Lower leg skin (tissue), 4 donors: Measurements from ENCODE around the gene MEAF6. TPM values are rescaled to one million over a fixed set of nuclear protein-coding genes. Genes with fewer than 3 reads are reported as not detected.
"Not testable (repeated sequence)": the region's sequence is repeated elsewhere in the genome, so short reads cannot be mapped to it uniquely, and the experiment has no call there.

Experiments used
- DNase-seq, 2 donors: peaks; one replicate each; pipeline ENCODE4 v3.0.0-alpha.2; 2019; ENCODE audit warnings: low spot score in 2 of 2
- H3K4me3 ChIP-seq: fragments of 200-600 bp; sonication (generic); 2 replicates; pipeline ENCODE4 v1.5.1; 2017; ENCODE audit warnings: mild to moderate bottlenecking, low read depth; ENCODE audit not compliant: poor library complexity, severe bottlenecking
- POLR2A ChIP-seq, 2 donors: fragments of 450-650 bp; IDR thresholded peaks; one replicate each; pipeline ENCODE4 v1.6.1; 2016 to 2017; ENCODE audit warnings: antibody characterized with exemption in 2 of 2, mild to moderate bottlenecking in 1 of 2, moderate library complexity in 1 of 2
- WGBS, 2 donors: methylation state at CpG; one replicate each; pipeline ENCODE4 v1.1.5; 2018; 5-methylcytosine and 5-hydroxymethylcytosine counted together
- intact Hi-C: fragments of 100-400 bp; cut with DNase I; formaldehyde crosslinking; loops from one replicate; pipeline ENCODE4 v1.15.0; 2023; ENCODE audit warnings: low total_unique reads
- total RNA-seq, 4 donors: library from RNA; depleted of rRNA; stranded (reverse); fragments of >200 nt; gene quantifications; one replicate each; pipeline ENCODE4 v1.1.0, GENCODE V29; 2016
- TF ChIP-seq, protein P1 (sequence below), 3 donors: fragments of 450-650 bp; IDR thresholded peaks; one replicate each; pipeline ENCODE4 v1.5.1; 2016; ENCODE audit warnings: antibody characterized with exemption in 3 of 3, mild to moderate bottlenecking in 3 of 3, moderate library complexity in 2 of 3

The MEAF6 gene
- total RNA-seq, 4 donors from 2014 or later = 55.7 to 94.2 (median 77.8) TPM

DNA sequence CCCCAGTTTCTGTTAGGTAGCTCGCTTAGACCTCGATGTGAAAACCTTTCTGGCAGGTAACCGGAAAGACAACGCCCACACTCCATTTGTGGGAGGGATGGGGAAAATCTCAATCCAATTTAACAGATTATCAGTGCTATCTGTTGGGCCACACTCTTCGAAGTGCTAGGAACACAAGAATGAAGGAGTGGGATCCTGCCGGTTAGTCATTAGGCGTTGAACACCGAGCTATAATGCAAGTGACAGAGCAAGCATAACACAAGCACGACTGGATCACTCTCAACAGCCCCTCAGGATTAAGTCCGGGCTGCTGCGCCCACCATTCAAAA lies 39.0 kb upstream of the MEAF6 start:
- intact Hi-C loops = no loop called here
- 3 to 4% methylated on average over 9 to 11 of the region's 11 CpGs for WGBS, 2 donors
- DNase-seq = no peak
- peak overlapping the region; percentile 99 for H3K4me3 ChIP-seq
- TF ChIP-seq, protein P1, sequence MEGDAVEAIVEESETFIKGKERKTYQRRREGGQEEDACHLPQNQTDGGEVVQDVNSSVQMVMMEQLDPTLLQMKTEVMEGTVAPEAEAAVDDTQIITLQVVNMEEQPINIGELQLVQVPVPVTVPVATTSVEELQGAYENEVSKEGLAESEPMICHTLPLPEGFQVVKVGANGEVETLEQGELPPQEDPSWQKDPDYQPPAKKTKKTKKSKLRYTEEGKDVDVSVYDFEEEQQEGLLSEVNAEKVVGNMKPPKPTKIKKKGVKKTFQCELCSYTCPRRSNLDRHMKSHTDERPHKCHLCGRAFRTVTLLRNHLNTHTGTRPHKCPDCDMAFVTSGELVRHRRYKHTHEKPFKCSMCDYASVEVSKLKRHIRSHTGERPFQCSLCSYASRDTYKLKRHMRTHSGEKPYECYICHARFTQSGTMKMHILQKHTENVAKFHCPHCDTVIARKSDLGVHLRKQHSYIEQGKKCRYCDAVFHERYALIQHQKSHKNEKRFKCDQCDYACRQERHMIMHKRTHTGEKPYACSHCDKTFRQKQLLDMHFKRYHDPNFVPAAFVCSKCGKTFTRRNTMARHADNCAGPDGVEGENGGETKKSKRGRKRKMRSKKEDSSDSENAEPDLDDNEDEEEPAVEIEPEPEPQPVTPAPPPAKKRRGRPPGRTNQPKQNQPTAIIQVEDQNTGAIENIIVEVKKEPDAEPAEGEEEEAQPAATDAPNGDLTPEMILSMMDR (IDR thresholded peaks at IDR 0.05) = no peak
- TF ChIP-seq POLR2A (IDR thresholded peaks at IDR 0.05) = no peak

- WGBS, 2 donors = 91 to 94% methylated on average over 6 of the region's 6 CpGs
- no peak overlapping the region for H3K4me3 ChIP-seq
- peak in 1 of 2 donors; percentile 29 for DNase-seq
- TF ChIP-seq POLR2A (IDR thresholded peaks at IDR 0.05) = no peak
- TF ChIP-seq, protein P1 (IDR thresholded peaks at IDR 0.05) = no peak
- intact Hi-C loops = no loop called here
Measured at GRCh38 chr1:37549341-37549740, 34.8 kb upstream of the MEAF6 start.

DNA sequence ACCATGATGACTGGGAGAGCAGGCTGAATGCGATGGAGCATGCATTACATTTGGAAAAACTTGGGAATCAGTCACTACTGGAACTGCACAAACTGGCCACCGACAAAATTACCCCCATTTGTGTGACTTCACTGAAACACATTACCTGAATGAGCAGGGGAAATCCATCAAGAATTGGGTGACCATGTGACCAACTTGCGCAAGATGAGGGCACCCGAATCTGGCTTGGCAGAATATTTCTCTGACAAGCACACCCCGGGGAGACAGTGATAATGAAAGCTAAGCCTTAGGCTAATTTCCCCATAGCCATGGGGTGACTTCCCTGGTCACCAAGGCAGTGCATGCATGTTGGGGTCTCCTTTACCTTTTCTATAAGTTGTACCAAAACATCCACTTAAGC lies 30.5 kb upstream of the MEAF6 start:
- intact Hi-C loops = no loop called here
- DNase-seq = peak in 1 of 2 donors; percentile 36
- 64 to 75% methylated on average over 5 of the region's 5 CpGs for WGBS, 2 donors
- TF ChIP-seq, protein P1 (IDR thresholded peaks at IDR 0.05) = no peak
- no peak for TF ChIP-seq POLR2A (IDR thresholded peaks at IDR 0.05)
- no peak overlapping the region for H3K4me3 ChIP-seq

DNA sequence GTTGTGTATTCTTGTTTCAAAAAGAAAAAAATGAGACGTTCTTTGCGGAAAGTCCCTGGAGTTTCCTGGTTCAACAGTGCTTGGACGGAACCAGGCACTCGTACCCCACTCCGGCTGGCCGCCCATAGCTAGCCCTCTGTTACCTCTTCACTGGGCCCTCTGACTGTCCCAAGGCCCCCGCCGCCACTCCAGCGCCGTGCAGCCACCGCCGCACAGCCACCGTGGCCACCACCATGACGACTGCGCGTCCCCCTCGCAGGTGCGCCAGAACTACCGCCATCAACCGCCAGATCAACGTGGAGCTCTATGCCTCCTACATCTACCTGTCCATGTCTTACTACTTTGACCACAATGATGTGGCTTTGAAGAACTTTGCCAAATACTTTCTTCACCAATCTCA lies 30.0 kb upstream of the MEAF6 start:
- TF ChIP-seq, protein P1 (IDR thresholded peaks at IDR 0.05) = no peak
- TF ChIP-seq POLR2A (IDR thresholded peaks at IDR 0.05) = no peak
- no peak overlapping the region for H3K4me3 ChIP-seq
- WGBS, 2 donors = 98% methylated on average over 21 of the region's 21 CpGs

GRCh38 chr1:37540036-37540785 lies 25.6 kb upstream of the MEAF6 start:
- intact Hi-C loops = no loop called here
- peak in 1 of 2 donors; percentile 78 for DNase-seq
- TF ChIP-seq POLR2A (IDR thresholded peaks at IDR 0.05) = no peak
- TF ChIP-seq, protein P1 (IDR thresholded peaks at IDR 0.05) = no peak
- WGBS, 2 donors = 95% methylated on average over 30 of the region's 30 CpGs
- H3K4me3 ChIP-seq = no peak overlapping the region

More for the DNA sequence above, 30.0 kb upstream of the MEAF6 start:
- intact Hi-C loops = no loop called here
- peak in 1 of 2 donors; percentile 70 for DNase-seq

DNA sequence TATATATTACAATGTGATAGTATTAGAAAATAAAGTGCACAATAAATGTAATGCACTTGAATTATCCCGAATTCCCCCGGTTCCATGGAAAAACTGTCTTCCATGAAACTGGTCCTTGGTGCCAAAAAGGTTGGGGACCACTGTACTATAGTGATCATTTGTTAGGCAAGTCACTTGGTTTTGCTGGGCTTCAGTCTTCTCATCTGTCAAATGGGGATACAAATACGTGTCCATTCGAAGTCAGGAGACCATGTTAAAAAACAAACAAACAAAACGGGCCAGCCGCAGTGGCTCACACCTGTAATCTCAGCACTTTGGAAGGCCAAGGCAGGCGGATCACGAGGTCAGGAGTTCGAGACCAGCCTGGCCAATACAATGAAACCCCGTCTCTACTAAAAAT lies 24.6 kb upstream of the MEAF6 start:
- peak in 1 of 2 donors; percentile 54 for DNase-seq
- intact Hi-C loops, H3K4me3 ChIP-seq: not testable (repeated sequence)
- 96 to 97% methylated on average over 10 of the region's 10 CpGs for WGBS, 2 donors
